ENCODE data around the gene GALNT12.

GRCh38 chr9:98760231-98760630 is 47.2 kb upstream of the GALNT12 start:
- TF ChIP-seq CTCF (IDR thresholded peaks at IDR 0.05; ENCODE audit: low read depth, low read length, missing input control) (no peak), TAF1 (conservative IDR thresholded peaks at IDR 0.05) (no peak)
